ENCODE results near the gene SMC6. TPM values are rescaled to one million over a fixed set of nuclear protein-coding genes. Genes with fewer than 3 reads are reported as not detected.

SMC6 gene
- total and polyA plus RNA-seq, 9 donors: 6.6 to 16.8 (median 12.3) TPM

DNA sequence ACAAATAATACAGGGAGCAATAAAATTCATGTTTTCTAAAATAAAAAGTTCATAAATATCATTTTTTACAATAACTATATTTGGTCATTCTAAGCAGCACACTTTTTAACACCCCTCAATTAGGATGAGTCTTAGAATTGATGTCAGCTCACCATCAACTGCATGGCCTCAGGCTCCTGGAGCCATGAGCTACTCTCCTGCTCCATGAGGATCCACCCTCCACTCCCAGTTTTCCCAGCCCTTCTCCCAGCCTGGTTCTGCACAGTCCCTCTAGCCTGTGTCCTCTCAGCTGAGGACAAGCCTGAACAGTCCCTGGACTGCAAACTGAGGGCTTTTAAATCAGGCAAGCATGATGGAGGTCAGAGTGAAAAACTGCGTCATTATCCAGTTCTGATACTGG lies 89.1 kb downstream of the SMC6 start:
- Histone ChIP-seq H3K4me1 (ENCODE audit: insufficient read depth) (no peaks in the 10 kb centered on the region), H3K9me3 (no peaks in the 10 kb centered on the region), H3K4me3 (no peak overlapping the region), H3K27ac (no peak overlapping the region), H3K27me3 (no peaks in the 10 kb centered on the region), H3K36me3 (no peaks in the 10 kb centered on the region)
- TF ChIP-seq POLR2A (IDR thresholded peaks at IDR 0.05) (no peak), EP300 (IDR thresholded peaks at IDR 0.05) (no peak)
- TF ChIP-seq, protein P1, sequence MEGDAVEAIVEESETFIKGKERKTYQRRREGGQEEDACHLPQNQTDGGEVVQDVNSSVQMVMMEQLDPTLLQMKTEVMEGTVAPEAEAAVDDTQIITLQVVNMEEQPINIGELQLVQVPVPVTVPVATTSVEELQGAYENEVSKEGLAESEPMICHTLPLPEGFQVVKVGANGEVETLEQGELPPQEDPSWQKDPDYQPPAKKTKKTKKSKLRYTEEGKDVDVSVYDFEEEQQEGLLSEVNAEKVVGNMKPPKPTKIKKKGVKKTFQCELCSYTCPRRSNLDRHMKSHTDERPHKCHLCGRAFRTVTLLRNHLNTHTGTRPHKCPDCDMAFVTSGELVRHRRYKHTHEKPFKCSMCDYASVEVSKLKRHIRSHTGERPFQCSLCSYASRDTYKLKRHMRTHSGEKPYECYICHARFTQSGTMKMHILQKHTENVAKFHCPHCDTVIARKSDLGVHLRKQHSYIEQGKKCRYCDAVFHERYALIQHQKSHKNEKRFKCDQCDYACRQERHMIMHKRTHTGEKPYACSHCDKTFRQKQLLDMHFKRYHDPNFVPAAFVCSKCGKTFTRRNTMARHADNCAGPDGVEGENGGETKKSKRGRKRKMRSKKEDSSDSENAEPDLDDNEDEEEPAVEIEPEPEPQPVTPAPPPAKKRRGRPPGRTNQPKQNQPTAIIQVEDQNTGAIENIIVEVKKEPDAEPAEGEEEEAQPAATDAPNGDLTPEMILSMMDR (IDR thresholded peaks at IDR 0.05): no peak
- 95 to 100% (median 96%) methylated on average over 1 of the region's 1 CpG for WGBS, 3 donors
- intact Hi-C loops (cut with DNase I): loop anchor here in 1 of 4 donors (10.0 kb wide), 1 partner anchor 890 kb away; no protein-coding TSS in a partner anchor
- no peak for DNase-seq

DNA sequence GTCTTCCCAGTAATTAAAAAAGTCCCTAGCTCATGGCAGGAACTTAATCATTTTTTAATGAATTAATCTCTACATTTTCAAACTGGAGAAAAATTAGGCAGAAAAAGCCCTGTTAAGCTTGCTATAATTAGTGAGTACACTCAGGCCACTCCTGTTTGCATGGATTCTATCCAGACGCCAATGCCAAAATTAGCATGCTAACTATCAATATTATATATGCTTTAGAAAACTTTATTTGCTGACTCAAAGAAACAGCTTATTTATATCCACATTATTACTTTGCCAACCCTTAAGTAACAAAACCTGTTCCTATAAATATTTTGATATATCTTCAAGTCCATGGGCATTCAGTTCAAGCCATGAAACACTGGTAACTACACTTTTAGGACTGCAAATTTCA lies 90.9 kb downstream of the SMC6 start:
- 72 to 85% (median 77%) methylated on average over 1 of the region's 1 CpG for WGBS, 3 donors
- Histone ChIP-seq H3K27me3 (no peaks in the 10 kb centered on the region), H3K9me3 (no peaks in the 10 kb centered on the region), H3K4me3 (no peak overlapping the region), H3K36me3 (no peaks in the 10 kb centered on the region), H3K4me1 (ENCODE audit: insufficient read depth) (no peaks in the 10 kb centered on the region), H3K27ac (no peak overlapping the region)
- TF ChIP-seq, protein P1 (IDR thresholded peaks at IDR 0.05): no peak
- TF ChIP-seq POLR2A (IDR thresholded peaks at IDR 0.05) (no peak), EP300 (IDR thresholded peaks at IDR 0.05) (no peak)
- intact Hi-C loops (cut with DNase I): loop anchor here in 1 of 4 donors (10.0 kb wide), 1 partner anchor 888 kb away; no protein-coding TSS in a partner anchor
- no peak for DNase-seq

DNA sequence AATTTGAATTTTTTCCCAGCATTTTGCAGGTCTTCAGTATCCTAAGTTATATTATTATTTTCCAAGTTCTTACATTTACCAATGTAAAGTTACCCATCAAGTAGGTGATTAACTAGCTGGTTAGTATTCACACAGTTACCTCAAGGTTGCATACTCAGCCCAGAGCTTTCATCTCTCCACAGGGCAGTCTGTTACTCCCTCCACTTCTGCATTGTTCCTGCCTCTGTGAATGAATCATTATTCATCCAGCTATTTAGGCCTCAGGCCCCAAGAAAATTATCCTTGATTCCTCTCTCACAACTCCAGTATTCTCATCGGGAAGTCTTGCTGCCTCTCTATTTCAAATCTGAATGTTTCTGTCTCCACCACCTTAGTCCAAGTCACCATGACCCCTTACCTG lies 92.2 kb downstream of the SMC6 start:
- WGBS, 3 donors: 95 to 98% (median 95%) methylated on average over 1 of the region's 1 CpG
- Histone ChIP-seq H3K4me1 (ENCODE audit: insufficient read depth) (no peaks in the 10 kb centered on the region), H3K27me3 (no peaks in the 10 kb centered on the region), H3K4me3 (no peak overlapping the region), H3K9me3 (no peaks in the 10 kb centered on the region), H3K36me3 (no peaks in the 10 kb centered on the region), H3K27ac (no peak overlapping the region)
- intact Hi-C loops (cut with DNase I): loop anchor here in 1 of 4 donors (10.0 kb wide), 1 partner anchor 887 kb away; no protein-coding TSS in a partner anchor
- TF ChIP-seq POLR2A (IDR thresholded peaks at IDR 0.05) (no peak), EP300 (IDR thresholded peaks at IDR 0.05) (no peak)
- TF ChIP-seq, protein P1 (IDR thresholded peaks at IDR 0.05): no peak
- DNase-seq: no peak

DNA sequence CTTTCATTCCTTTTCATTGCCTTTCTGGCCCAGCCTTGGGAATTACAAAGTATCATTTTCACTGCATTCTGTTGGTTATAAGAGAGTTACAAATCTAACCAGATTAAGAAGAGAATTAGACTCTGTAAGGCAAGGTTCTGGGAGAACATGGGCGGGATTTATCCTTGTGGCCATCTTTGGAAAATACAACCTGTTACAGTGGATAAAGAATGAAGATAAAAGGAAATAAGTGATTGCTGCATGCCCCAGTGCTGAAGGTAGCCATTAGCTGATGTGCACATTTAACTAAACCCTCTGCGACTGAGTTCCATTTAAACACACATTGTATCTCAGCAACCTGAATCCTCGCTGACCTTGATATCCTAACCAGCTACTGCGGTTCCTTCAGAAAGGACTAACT lies 93.4 kb downstream of the SMC6 start:
- whole genome bisulfite sequencing, 3 donors: 88 to 95% (median 93%) methylated on average over 4 of the region's 4 CpGs
- intact Hi-C loops (cut with DNase I): loop anchor here in 1 of 4 donors (10.0 kb wide), 1 partner anchor 885 kb away; no protein-coding TSS in a partner anchor
- no peaks in the 10 kb centered on the region for H3K9me3 ChIP-seq
- no peaks in the 10 kb centered on the region for H3K4me1 ChIP-seq (ENCODE audit: insufficient read depth)
- no peaks in the 10 kb centered on the region for H3K27me3 ChIP-seq
- H3K27ac ChIP-seq: no peak overlapping the region
- TF ChIP-seq POLR2A (IDR thresholded peaks at IDR 0.05) (no peak), EP300 (IDR thresholded peaks at IDR 0.05) (no peak)
- TF ChIP-seq, protein P1 (IDR thresholded peaks at IDR 0.05): no peak
- DNase-seq: no peak
- no peaks in the 10 kb centered on the region for H3K36me3 ChIP-seq
- H3K4me3 ChIP-seq: no peak overlapping the region
